Sigmoid colon (tissue), 7 donors: ENCODE data around the gene ATP6V1C2. TPM values are rescaled to one million over a fixed set of nuclear protein-coding genes. Genes with fewer than 3 reads are reported as not detected.

Experiments used
- DNase-seq: peaks from one replicate; pipeline ENCODE4 v3.0.0-alpha.2; 2019
- H3K27ac ChIP-seq, 4 donors: fragments of 200-600 bp; sonication (generic); one replicate each; pipeline ENCODE4 v1.5.1; 2016 to 2019; ENCODE audit warnings: mild to moderate bottlenecking in 1 of 4
- H3K27me3 ChIP-seq, 3 donors: fragments of 200-600 bp; sonication (generic); one replicate each; pipeline ENCODE4 v1.5.1; 2019; ENCODE audit warnings: mild to moderate bottlenecking in 1 of 3
- H3K36me3 ChIP-seq, 4 donors: fragments of 200-600 bp; sonication (generic); one replicate each; pipeline ENCODE4 v1.5.1; 2016 to 2019
- H3K4me1 ChIP-seq, 4 donors: fragments of 200-600 bp; sonication (generic); one replicate each; pipeline ENCODE4 v1.5.1; 2017 to 2019
- H3K4me3 ChIP-seq, 4 donors: fragments of 200-600 bp; sonication (generic); one replicate each; pipeline ENCODE4 v1.5.1; 2017 to 2019; ENCODE audit warnings: mild to moderate bottlenecking in 2 of 4, moderate library complexity in 1 of 4
- H3K9me3 ChIP-seq, 4 donors: fragments of 200-600 bp in 3 of 4; sonication (generic) in 3 of 4; one replicate each; pipeline versions ENCODE4 v1.5.1 to v1.6.1; 2013 to 2019
- CTCF ChIP-seq, 4 experiments: fragments of 450-650 bp in 3 of 4; fragments of 200-600 bp in 1 of 4; IDR thresholded peaks; one replicate each; pipeline ENCODE4 v1.5.1; 2016 to 2019; ENCODE audit warnings: antibody characterized with exemption in 4 of 4, mild to moderate bottlenecking in 3 of 4, moderate library complexity in 2 of 4
- EP300 ChIP-seq, 4 donors: sonication (generic); formaldehyde crosslinking; IDR thresholded peaks; one replicate each; pipeline ENCODE4 v1.6.1; 2017; ENCODE audit warnings: antibody characterized with exemption in 4 of 4
- POLR2A ChIP-seq, 2 donors: fragments of 450-650 bp; IDR thresholded peaks; one replicate each; pipeline ENCODE4 v1.6.1; 2016; ENCODE audit warnings: antibody characterized with exemption in 2 of 2, mild to moderate bottlenecking in 2 of 2, moderate library complexity in 2 of 2
- POLR2AphosphoS5 ChIP-seq, 4 donors: sonication (generic); formaldehyde crosslinking; IDR thresholded peaks; one replicate each; pipeline ENCODE4 v1.6.1; 2017; ENCODE audit warnings: antibody characterized with exemption in 4 of 4
- WGBS, 2 donors: extraction: QIAGEN DNeasy Blood & Tissue Kit; methylation state at CpG; one replicate each; pipeline ENCODE4 v1.1.7; 2013; 5-methylcytosine and 5-hydroxymethylcytosine counted together
- intact Hi-C: fragments of 100-400 bp; cut with DNase I; formaldehyde crosslinking; loops from one replicate; pipeline ENCODE4 v1.15.1; 2023
- polyA plus RNA-seq, 3 donors: library from polyadenylated mRNA; stranded (reverse); fragments of 200-250 nt; gene quantifications; one replicate each; pipeline ENCODE4 v1.2.3, GENCODE V29; 2013
- total RNA-seq, 4 donors: library from RNA; depleted of rRNA; stranded (reverse); fragments of >200 nt; gene quantifications; one replicate each; pipeline ENCODE4 v1.1.0, GENCODE V29; 2016
- donor health status: healthy with polysubstance abuse.
- donor health status: Bipolar disorder and iron deficiency.
- donor health status: healthy.

ATP6V1C2 gene
- total and polyA plus RNA-seq, 7 donors: under 0.01 to 0.93 (median 0.39) TPM; not detected in 3

GRCh38 chr2:10794876-10795275, 73.4 kb downstream of the ATP6V1C2 start:
- Histone ChIP-seq H3K4me1 (peaks cover 0 to 5% (median 2%) of the 10 kb centered on the region in 4 donors), H3K9me3 (no peaks in the 10 kb centered on the region), H3K4me3 (no peak overlapping the region), H3K27me3 (no peaks in the 10 kb centered on the region), H3K36me3 (peaks cover 21 to 77% (median 35%) of the 10 kb centered on the region in 4 donors), H3K27ac (no peak overlapping the region)
- intact Hi-C loops: no loop called here
- DNase-seq: no peak
- no peak for TF ChIP-seq POLR2A (IDR thresholded peaks at IDR 0.05)
- TF ChIP-seq POLR2AphosphoS5 (IDR thresholded peaks at IDR 0.05): no peak
- TF ChIP-seq EP300 (IDR thresholded peaks at IDR 0.05): no peak
- no peak for TF ChIP-seq CTCF (IDR thresholded peaks at IDR 0.05)
- 77 to 78% methylated on average over 5 of the region's 5 CpGs for WGBS, 2 donors

- H3K36me3 ChIP-seq: peaks cover 21 to 72% (median 28%) of the 10 kb centered on the region in 4 donors
- TF ChIP-seq POLR2A (IDR thresholded peaks at IDR 0.05) (no peak), CTCF (IDR thresholded peaks at IDR 0.05) (no peak), EP300 (IDR thresholded peaks at IDR 0.05) (no peak)
- intact Hi-C loops: no loop called here
- H3K4me1 ChIP-seq: peaks cover 0 to 5% (median 2%) of the 10 kb centered on the region in 4 donors
- no peaks in the 10 kb centered on the region for H3K27me3 ChIP-seq
- H3K9me3 ChIP-seq: no peaks in the 10 kb centered on the region
- 71 to 78% methylated on average over 7 of the region's 7 CpGs for WGBS, 2 donors
- no peak overlapping the region for H3K27ac ChIP-seq
- no peak overlapping the region for H3K4me3 ChIP-seq
- no peak for DNase-seq
These were observed 74.1 kb downstream of the ATP6V1C2 start for GRCh38 chr2:10795508-10796046.

- intact Hi-C loops: no loop called here
- WGBS, 2 donors: 90 to 92% methylated on average over 2 of the region's 2 CpGs
- Histone ChIP-seq H3K27me3 (no peaks in the 10 kb centered on the region), H3K27ac (no peak overlapping the region), H3K9me3 (no peaks in the 10 kb centered on the region), H3K36me3 (peaks cover 20 to 72% (median 20%) of the 10 kb centered on the region in 4 donors), H3K4me1 (peaks cover 0 to 5% (median 2%) of the 10 kb centered on the region in 4 donors), H3K4me3 (no peak overlapping the region)
- no peak for DNase-seq
- TF ChIP-seq POLR2AphosphoS5 (IDR thresholded peaks at IDR 0.05): no peak
- no peak for TF ChIP-seq CTCF (IDR thresholded peaks at IDR 0.05)
- TF ChIP-seq EP300 (IDR thresholded peaks at IDR 0.05): no peak
- TF ChIP-seq POLR2A (IDR thresholded peaks at IDR 0.05): no peak
These were observed 75.3 kb downstream of the ATP6V1C2 start for GRCh38 chr2:10796703-10797102.

GRCh38 chr2:10798783-10799182, 77.4 kb downstream of the ATP6V1C2 start:
- Histone ChIP-seq H3K9me3 (no peaks in the 10 kb centered on the region), H3K27me3 (no peaks in the 10 kb centered on the region), H3K4me3 (no peak overlapping the region), H3K4me1 (peaks cover 0 to 13% (median 2%) of the 10 kb centered on the region in 4 donors), H3K27ac (no peak overlapping the region), H3K36me3 (peaks cover 9 to 56% (median 10%) of the 10 kb centered on the region in 4 donors)
- TF ChIP-seq EP300 (IDR thresholded peaks at IDR 0.05) (no peak), POLR2AphosphoS5 (IDR thresholded peaks at IDR 0.05) (no peak), CTCF (IDR thresholded peaks at IDR 0.05) (no peak), POLR2A (IDR thresholded peaks at IDR 0.05) (no peak)
- 85 to 89% methylated on average over 8 of the region's 8 CpGs for WGBS, 2 donors
- intact Hi-C loops: no loop called here
- no peak for DNase-seq

- Histone ChIP-seq H3K36me3 (peaks cover 4 to 45% (median 8%) of the 10 kb centered on the region in 4 donors), H3K27me3 (no peaks in the 10 kb centered on the region), H3K4me1 (peaks cover 0 to 13% (median 2%) of the 10 kb centered on the region in 4 donors), H3K4me3 (no peak overlapping the region), H3K27ac (no peak overlapping the region), H3K9me3 (no peaks in the 10 kb centered on the region)
- no peak for DNase-seq
- intact Hi-C loops: no loop called here
- TF ChIP-seq CTCF (IDR thresholded peaks at IDR 0.05) (no peak), POLR2A (IDR thresholded peaks at IDR 0.05) (no peak), POLR2AphosphoS5 (IDR thresholded peaks at IDR 0.05) (no peak), EP300 (IDR thresholded peaks at IDR 0.05) (no peak)
- WGBS, 2 donors: 95 to 96% methylated on average over 4 of the region's 4 CpGs
These were observed 78.7 kb downstream of the ATP6V1C2 start for GRCh38 chr2:10800163-10800562.
